IMR-90 (cell line): Measurements from ENCODE around the gene FGF12.

Experiments used
- CEBPB ChIP-seq: IDR thresholded peaks from 2 replicates; pipeline ENCODE4 v1.6.1; 2012; ENCODE audit warnings: low read depth, low read length, improper control_type of control experiment
- CHD1 ChIP-seq: IDR thresholded peaks from 2 replicates; pipeline ENCODE4 v1.6.1; 2012; ENCODE audit warnings: low read depth, low read length, improper control_type of control experiment
- CTCF ChIP-seq: conservative IDR thresholded peaks from 2 replicates; pipeline ENCODE4 v1.5.1; 2012; ENCODE audit warnings: mild to moderate bottlenecking, low read depth, low read length, improper control_type of control experiment
- ELK1 ChIP-seq: fragments of 150-350 bp; IDR thresholded peaks from 2 replicates; pipeline ENCODE4 v1.6.1; 2016; ENCODE audit warnings: low read depth, mild to moderate bottlenecking, low read length, moderate library complexity, borderline replicate concordance
- MAZ ChIP-seq: IDR thresholded peaks from 2 replicates; pipeline ENCODE4 v1.6.1; 2012; ENCODE audit warnings: low read depth, mild to moderate bottlenecking, low read length, improper control_type of control experiment, moderate library complexity, borderline replicate concordance
- POLR2A ChIP-seq: IDR thresholded peaks from 2 replicates; pipeline ENCODE4 v1.6.1; 2012; ENCODE audit warnings: mild to moderate bottlenecking, low read depth, low read length
- RAD21 ChIP-seq: IDR thresholded peaks from 2 replicates; pipeline ENCODE4 v1.6.1; 2012; ENCODE audit warnings: low read length, improper control_type of control experiment
- RFX5 ChIP-seq: IDR thresholded peaks from 2 replicates; pipeline ENCODE4 v1.8.0; 2012; ENCODE audit warnings: low read depth, mild to moderate bottlenecking, low read length, moderate library complexity
- SMC3 ChIP-seq: fragments of 150-350 bp; IDR thresholded peaks from 2 replicates; pipeline ENCODE4 v1.6.1; 2016; ENCODE audit warnings: low read depth, mild to moderate bottlenecking, antibody characterized with exemption, low read length, moderate library complexity

GRCh38 chr3:192563417-192563816 lies 163.9 kb downstream of the FGF12 start:
- TF ChIP-seq POLR2A (no peak), CEBPB (no peak), MAZ (no peak), CTCF (no peak), CHD1 (no peak), SMC3 (no peak), RFX5 (no peak), ELK1 (no peak), RAD21 (no peak)
